H9 (cell line): ENCODE measurements around the gene CYP4V2. TPM values are rescaled to one million over a fixed set of nuclear protein-coding genes. Genes with fewer than 3 reads are reported as not detected.

ENCODE experiments used
- DNase-seq: peaks from one replicate; pipeline ENCODE4 v3.0.0-alpha.2; 2017
- H2AFZ ChIP-seq: one replicate; pipeline ENCODE4 v1.6.1; 2013; ENCODE audit warnings: mild to moderate bottlenecking, low read length, control low read depth, moderate library complexity
- H2AK5ac ChIP-seq: 2 replicates; pipeline ENCODE4 v1.6.1; 2013; ENCODE audit warnings: low read length, control low read depth, mixed read lengths; ENCODE audit not compliant: insufficient read length
- H2BK120ac ChIP-seq: one replicate; pipeline ENCODE4 v1.6.1; 2013; ENCODE audit warnings: low read depth, mild to moderate bottlenecking, low read length, control low read depth, inconsistent platforms; ENCODE audit not compliant: poor library complexity, severe bottlenecking
- H2BK12ac ChIP-seq: 2 replicates; pipeline ENCODE4 v1.6.1; 2013; ENCODE audit warnings: low read length, control low read depth, mixed read lengths, low read depth; ENCODE audit not compliant: insufficient read length
- H2BK15ac ChIP-seq: 2 replicates; pipeline ENCODE4 v1.6.1; 2013; ENCODE audit warnings: low read depth, low read length, control low read depth
- H2BK20ac ChIP-seq: one replicate; pipeline ENCODE4 v1.6.1; 2013; ENCODE audit warnings: low read depth, mild to moderate bottlenecking, low read length, control low read depth, inconsistent platforms; ENCODE audit not compliant: poor library complexity, severe bottlenecking
- H2BK5ac ChIP-seq: 2 replicates; pipeline ENCODE4 v1.6.1; 2013; ENCODE audit warnings: low read length, control low read depth, mixed read lengths; ENCODE audit not compliant: insufficient read length
- H3K14ac ChIP-seq: 2 replicates; pipeline ENCODE4 v1.6.1; 2013; ENCODE audit warnings: low read length, control low read depth; ENCODE audit not compliant: insufficient read depth
- H3K18ac ChIP-seq: 2 replicates; pipeline ENCODE4 v1.6.1; 2013; ENCODE audit warnings: low read depth, mild to moderate bottlenecking, mixed read lengths, low read length, control low read depth; ENCODE audit not compliant: insufficient read length
- H3K23ac ChIP-seq: 2 replicates; pipeline ENCODE4 v1.6.1; 2013; ENCODE audit warnings: low read length, control low read depth, mixed read lengths, low read depth; ENCODE audit not compliant: insufficient read length
- H3K23me2 ChIP-seq: 2 replicates; pipeline ENCODE4 v1.6.1; 2013; ENCODE audit warnings: low read depth, mild to moderate bottlenecking, mixed read lengths, low read length, control low read depth; ENCODE audit not compliant: insufficient read length, poor library complexity, severe bottlenecking
- H3K27ac ChIP-seq: 2 replicates; pipeline ENCODE4 v1.5.1; 2013; ENCODE audit warnings: low read length, control low read depth, mixed read lengths, low read depth; ENCODE audit not compliant: insufficient read length
- H3K27me3 ChIP-seq: 2 replicates; pipeline ENCODE4 v1.6.1; 2013; ENCODE audit warnings: low read length, control low read depth, inconsistent platforms; ENCODE audit not compliant: insufficient read depth
- H3K4ac ChIP-seq: 2 replicates; pipeline ENCODE4 v1.6.1; 2013; ENCODE audit warnings: low read depth, mild to moderate bottlenecking, control low read depth, inconsistent platforms, low read length, moderate library complexity
- H3K4me1 ChIP-seq: 2 replicates; pipeline ENCODE4 v1.6.1; 2013; ENCODE audit warnings: low read length, control low read depth, inconsistent platforms; ENCODE audit not compliant: insufficient read depth
- H3K4me2 ChIP-seq: 2 replicates; pipeline ENCODE4 v1.6.1; 2013; ENCODE audit warnings: low read length, control low read depth, mixed read lengths; ENCODE audit not compliant: insufficient read length, insufficient read depth
- H3K56ac ChIP-seq: 2 replicates; pipeline ENCODE4 v1.6.1; 2013; ENCODE audit warnings: low read depth, mild to moderate bottlenecking, mixed read lengths, low read length, control low read depth; ENCODE audit not compliant: insufficient read length
- H3K79me1 ChIP-seq: 2 replicates; pipeline ENCODE4 v1.6.1; 2013; ENCODE audit warnings: low read depth, mild to moderate bottlenecking, moderate library complexity, low read length, control low read depth, inconsistent platforms; ENCODE audit not compliant: insufficient read depth, poor library complexity, severe bottlenecking
- H3K79me2 ChIP-seq: 2 replicates; pipeline ENCODE4 v1.6.1; 2013; ENCODE audit warnings: low read length, control low read depth, inconsistent platforms; ENCODE audit not compliant: insufficient read depth
- H3K9ac ChIP-seq: 2 replicates; pipeline ENCODE4 v1.6.1; 2013; ENCODE audit warnings: low read length, control low read depth, mixed read lengths; ENCODE audit not compliant: insufficient read length; ENCODE audit errors: extremely low read depth
- H3K9me3 ChIP-seq: one replicate; pipeline ENCODE4 v1.6.1; 2013; ENCODE audit warnings: low read depth, low read length, inconsistent platforms; ENCODE audit not compliant: control insufficient read depth
- H3T11ph ChIP-seq: one replicate; pipeline ENCODE4 v1.6.1; 2013; ENCODE audit warnings: mild to moderate bottlenecking, low read length, control low read depth, inconsistent platforms
- H4K20me1 ChIP-seq: one replicate; pipeline ENCODE4 v1.6.1; 2013; ENCODE audit not compliant: control insufficient read depth, insufficient read length, insufficient read depth
- H4K5ac ChIP-seq: 2 replicates; pipeline ENCODE4 v1.6.1; 2013; ENCODE audit warnings: low read depth, mild to moderate bottlenecking, mixed read lengths, low read length, control low read depth; ENCODE audit not compliant: insufficient read length
- H4K8ac ChIP-seq: replicated peaks from 2 replicates; pipeline ENCODE4 v1.6.1; 2013; ENCODE audit warnings: low read length, control low read depth, mixed read lengths, low read depth; ENCODE audit not compliant: insufficient read length
- H4K91ac ChIP-seq: 2 replicates; pipeline ENCODE4 v1.6.1; 2013; ENCODE audit warnings: low read depth, mild to moderate bottlenecking, moderate library complexity, mixed read lengths, low read length, control low read depth; ENCODE audit not compliant: insufficient read length
- H3K27ac Mint-ChIP-seq, 3 experiments: 2 replicates in 2 of 3; 3 replicates in 1 of 3; pipeline ENCODE4 v1.8.0; 2020 to 2021; ENCODE audit warnings: mixed read lengths in 3 of 3, mild to moderate bottlenecking in 1 of 3, moderate library complexity in 1 of 3
- H3K27me3 Mint-ChIP-seq: 2 replicates; pipeline ENCODE4 v1.8.0; 2021; ENCODE audit warnings: low read depth, mild to moderate bottlenecking, moderate library complexity, mixed read lengths
- H3K36me3 Mint-ChIP-seq, 3 experiments: 2 replicates in 2 of 3; 3 replicates in 1 of 3; pipeline ENCODE4 v1.8.0; 2020 to 2021; ENCODE audit warnings: low read depth in 3 of 3, mixed read lengths in 3 of 3; ENCODE audit not compliant: insufficient read depth in 1 of 3
- H3K4me1 Mint-ChIP-seq, 2 experiments: 2 replicates each; pipeline ENCODE4 v1.8.0; 2020; ENCODE audit warnings: mixed read lengths in 2 of 2
- H3K4me3 Mint-ChIP-seq, 2 experiments: 2 replicates in 1 of 2; 3 replicates in 1 of 2; pipeline ENCODE4 v1.8.0; 2020 to 2021; ENCODE audit warnings: mild to moderate bottlenecking in 2 of 2, mixed read lengths in 2 of 2, moderate library complexity in 1 of 2
- H3K9me3 Mint-ChIP-seq, 2 experiments: 2 replicates in 1 of 2; 3 replicates in 1 of 2; pipeline ENCODE4 v1.8.0; 2020; ENCODE audit warnings: mild to moderate bottlenecking in 2 of 2, mixed read lengths in 2 of 2, moderate library complexity in 1 of 2
- CTCF ChIP-seq: fragments of 200-600 bp; sonication (generic); conservative IDR thresholded peaks from 3 replicates; pipeline ENCODE4 v1.8.0; 2021; ENCODE audit warnings: antibody characterized with exemption, mild to moderate bottlenecking
- WGBS: extraction: QIAGEN DNeasy Blood & Tissue Kit; methylation state at CpG from one replicate; pipeline ENCODE4 v1.1.7; 2013; ENCODE audit warnings: missing lambda C conversion rate, low lambda C conversion rate, mixed read lengths; ENCODE audit not compliant: insufficient read length; ENCODE audit errors: extremely low coverage; 5-methylcytosine and 5-hydroxymethylcytosine counted together
- total RNA-seq: library from RNA; stranded (reverse); gene quantifications from 2 replicates; pipeline ENCODE4 v1.2.1, GENCODE V29; 2021

The CYP4V2 gene
- total RNA-seq, 1 experiment from 2014 or later, result 1.0 TPM

GRCh38 chr4:186204103-186204559, 12.8 kb downstream of the CYP4V2 start:
- no CpG with 5 or more reads among the region's 45 CpGs for WGBS
- no peak overlapping the region for H4K8ac ChIP-seq
- H3K79me1 ChIP-seq, result no peaks in the 10 kb centered on the region
- no peaks in the 10 kb centered on the region for H3K4me1 ChIP-seq
- Mint-ChIP-seq H3K4me3 (no peak overlapping the region), H3K27ac (no peak overlapping the region), H3K4me1 (peaks cover 18 to 19% of the 10 kb centered on the region in 2 experiments), H3K9me3 (peaks cover 8 to 17% of the 10 kb centered on the region in 2 experiments), H3K27me3 (no peaks in the 10 kb centered on the region), H3K36me3 (peaks cover 0 to 14% (median 8%) of the 10 kb centered on the region in 3 experiments; a peak in 5 of 7 replicates)
- no peak overlapping the region for H2AK5ac ChIP-seq
- no peak overlapping the region for H3K9ac ChIP-seq
- no peaks in the 10 kb centered on the region for H3K23me2 ChIP-seq
- no peak overlapping the region for H2BK12ac ChIP-seq
- no peaks in the 10 kb centered on the region for H3K27me3 ChIP-seq
- H3K9me3 ChIP-seq, result no peaks in the 10 kb centered on the region
- no peak overlapping the region for H3K56ac ChIP-seq
- H2BK20ac ChIP-seq, result no peak overlapping the region
- H3K4me2 ChIP-seq, result no peak overlapping the region
- no peak overlapping the region for H3K23ac ChIP-seq
- no peak overlapping the region for H2BK15ac ChIP-seq
- no peak overlapping the region for H2BK5ac ChIP-seq
- H4K20me1 ChIP-seq, result no peaks in the 10 kb centered on the region
- no peaks in the 10 kb centered on the region for H3K79me2 ChIP-seq
- no peak overlapping the region for H2BK120ac ChIP-seq
- no peak for TF ChIP-seq CTCF
- no peak overlapping the region for H4K91ac ChIP-seq
- no peak overlapping the region for H3K4ac ChIP-seq
- H3T11ph ChIP-seq, result no peak overlapping the region
- no peak overlapping the region for H3K18ac ChIP-seq
- H4K5ac ChIP-seq, result no peak overlapping the region
- no peak overlapping the region for H3K14ac ChIP-seq
- no peak overlapping the region for H3K27ac ChIP-seq
- DNase-seq, result no peak
- no peak overlapping the region for H2AFZ ChIP-seq
